Measurements from ENCODE around the gene S100A9.

DNA sequence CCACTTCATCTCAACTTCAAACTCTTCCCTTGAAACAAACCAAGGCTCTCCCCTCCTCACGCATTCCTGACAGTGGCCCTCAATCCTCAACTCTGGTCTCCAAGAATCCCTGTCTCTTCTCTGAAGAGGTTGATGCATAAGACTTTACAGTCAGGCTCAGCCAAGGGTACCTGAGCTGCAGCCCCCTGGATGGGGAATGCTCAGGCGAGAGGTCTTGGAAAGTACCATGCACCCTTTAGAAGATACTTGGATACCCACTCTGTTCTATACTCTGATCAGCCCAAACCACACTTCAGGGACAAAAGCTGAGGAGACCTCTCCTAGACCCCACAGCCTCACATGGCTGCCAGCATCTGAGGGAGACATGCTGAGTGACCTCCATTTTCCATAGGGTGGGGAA is 44.4 kb upstream of the S100A9 start:
- TF ChIP-seq, protein P1, sequence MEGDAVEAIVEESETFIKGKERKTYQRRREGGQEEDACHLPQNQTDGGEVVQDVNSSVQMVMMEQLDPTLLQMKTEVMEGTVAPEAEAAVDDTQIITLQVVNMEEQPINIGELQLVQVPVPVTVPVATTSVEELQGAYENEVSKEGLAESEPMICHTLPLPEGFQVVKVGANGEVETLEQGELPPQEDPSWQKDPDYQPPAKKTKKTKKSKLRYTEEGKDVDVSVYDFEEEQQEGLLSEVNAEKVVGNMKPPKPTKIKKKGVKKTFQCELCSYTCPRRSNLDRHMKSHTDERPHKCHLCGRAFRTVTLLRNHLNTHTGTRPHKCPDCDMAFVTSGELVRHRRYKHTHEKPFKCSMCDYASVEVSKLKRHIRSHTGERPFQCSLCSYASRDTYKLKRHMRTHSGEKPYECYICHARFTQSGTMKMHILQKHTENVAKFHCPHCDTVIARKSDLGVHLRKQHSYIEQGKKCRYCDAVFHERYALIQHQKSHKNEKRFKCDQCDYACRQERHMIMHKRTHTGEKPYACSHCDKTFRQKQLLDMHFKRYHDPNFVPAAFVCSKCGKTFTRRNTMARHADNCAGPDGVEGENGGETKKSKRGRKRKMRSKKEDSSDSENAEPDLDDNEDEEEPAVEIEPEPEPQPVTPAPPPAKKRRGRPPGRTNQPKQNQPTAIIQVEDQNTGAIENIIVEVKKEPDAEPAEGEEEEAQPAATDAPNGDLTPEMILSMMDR (conservative IDR thresholded peaks at IDR 0.05 in 1 of 2, IDR thresholded peaks at IDR 0.05 in 1 of 2; ENCODE audit: extremely low read depth in 1 of 2, insufficient read depth in 1 of 2, low read depth in 1 of 2, low read length in 2 of 2), result no peak
- TF ChIP-seq EZH2 (IDR thresholded peaks at IDR 0.05; ENCODE audit: borderline replicate concordance, low read length), result no peak
